Activated CD4-positive, alpha-beta T cell treated with anti-CD3 and anti-CD28 coated beads, Interleukin-2, Interleukin-6, amounts not matched to agents 100 ng/mL and 50 ng/mL, durations not matched to agents 16 hours and 8 hours (primary cell): ENCODE data around the gene HDAC7.

Experiments used
- DNase-seq: peaks from one replicate; pipeline ENCODE4 v3.0.0-alpha.2; 2020

HDAC7 gene

GRCh38 chr12:47743311-47743860 is 76.3 kb downstream of the HDAC7 start:
- DNase-seq: no peak

GRCh38 chr12:47742253-47742825 is 77.4 kb downstream of the HDAC7 start:
- DNase-seq: peak; percentile 83

- DNase-seq: peak; percentile 51
Measured at GRCh38 chr12:47741340-47741703, 78.4 kb downstream of the HDAC7 start.

GRCh38 chr12:47740606-47741339 is 78.9 kb downstream of the HDAC7 start:
- no peak for DNase-seq

GRCh38 chr12:47739979-47740378 is 79.7 kb downstream of the HDAC7 start:
- no peak for DNase-seq

GRCh38 chr12:47739297-47739696 is 80.4 kb downstream of the HDAC7 start:
- no peak for DNase-seq

- DNase-seq: no peak
Measured at GRCh38 chr12:47737936-47738594, 81.6 kb downstream of the HDAC7 start.

GRCh38 chr12:47736877-47737676 is 82.6 kb downstream of the HDAC7 start:
- no peak for DNase-seq

GRCh38 chr12:47736216-47736615 is 83.5 kb downstream of the HDAC7 start:
- no peak for DNase-seq

- no peak for DNase-seq
Measured at GRCh38 chr12:47735649-47736048, 84.1 kb downstream of the HDAC7 start.

GRCh38 chr12:47734725-47735480 is 84.8 kb downstream of the HDAC7 start:
- no peak for DNase-seq

GRCh38 chr12:47733142-47733541 is 86.6 kb downstream of the HDAC7 start:
- DNase-seq: no peak
